NCI-H2196 (cell line): ENCODE results near the gene MYADML2.
A peak's percentile ranks its signal among the peaks of the same experiment; 100 is the strongest.

Experiments
- DNase-seq: peaks from one replicate; lab custom pipeline; 2025; ENCODE audit not compliant: unreplicated experiment; lab: John Stamatoyannopoulos, UW

Gene MYADML2

DNA sequence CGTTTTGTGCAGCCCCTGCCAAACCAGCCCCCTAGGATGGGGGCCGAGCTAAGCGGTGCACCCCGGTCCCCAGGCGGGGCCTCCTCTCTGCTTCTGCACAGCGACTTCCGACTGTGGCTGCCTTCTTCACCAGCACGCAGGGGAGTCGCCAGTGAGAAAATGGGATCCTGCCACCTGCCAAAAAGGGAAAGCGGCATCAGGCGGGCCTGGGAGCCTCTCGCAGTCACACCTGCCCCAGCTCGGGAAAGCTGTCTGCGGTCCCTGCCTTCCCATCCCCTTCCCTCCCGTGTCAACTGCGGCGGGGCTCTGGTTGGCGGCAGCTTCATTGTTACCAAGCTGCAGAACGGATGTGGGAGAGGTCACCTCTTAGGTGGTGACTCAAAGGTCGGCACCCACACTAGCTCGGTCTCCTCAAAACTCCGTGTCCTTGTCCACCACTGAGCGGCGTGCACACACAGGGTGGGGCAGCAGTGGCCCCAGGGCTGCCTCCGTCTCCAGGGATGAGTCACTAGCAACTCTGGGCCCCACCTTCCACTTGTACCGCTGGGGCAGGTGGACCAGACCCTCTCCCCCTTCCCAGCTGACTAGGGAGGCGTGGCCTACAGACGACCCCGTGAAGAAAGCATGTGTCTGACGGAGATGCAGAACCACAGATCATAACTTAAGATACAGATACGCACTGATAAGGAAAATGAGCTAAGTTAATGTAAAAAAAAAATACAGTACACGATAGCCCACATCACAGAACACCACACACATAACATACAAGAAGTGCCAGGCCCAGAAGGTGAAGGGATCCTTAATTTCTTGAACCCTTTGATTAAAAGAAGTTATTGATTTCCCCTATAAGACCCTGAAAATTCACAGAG is 34.4 kb downstream of the MYADML2 start:
- DNase-seq, result no peak

GRCh38 chr17:81911969-81912368 is 35.1 kb downstream of the MYADML2 start:
- DNase-seq, result no peak

DNA sequence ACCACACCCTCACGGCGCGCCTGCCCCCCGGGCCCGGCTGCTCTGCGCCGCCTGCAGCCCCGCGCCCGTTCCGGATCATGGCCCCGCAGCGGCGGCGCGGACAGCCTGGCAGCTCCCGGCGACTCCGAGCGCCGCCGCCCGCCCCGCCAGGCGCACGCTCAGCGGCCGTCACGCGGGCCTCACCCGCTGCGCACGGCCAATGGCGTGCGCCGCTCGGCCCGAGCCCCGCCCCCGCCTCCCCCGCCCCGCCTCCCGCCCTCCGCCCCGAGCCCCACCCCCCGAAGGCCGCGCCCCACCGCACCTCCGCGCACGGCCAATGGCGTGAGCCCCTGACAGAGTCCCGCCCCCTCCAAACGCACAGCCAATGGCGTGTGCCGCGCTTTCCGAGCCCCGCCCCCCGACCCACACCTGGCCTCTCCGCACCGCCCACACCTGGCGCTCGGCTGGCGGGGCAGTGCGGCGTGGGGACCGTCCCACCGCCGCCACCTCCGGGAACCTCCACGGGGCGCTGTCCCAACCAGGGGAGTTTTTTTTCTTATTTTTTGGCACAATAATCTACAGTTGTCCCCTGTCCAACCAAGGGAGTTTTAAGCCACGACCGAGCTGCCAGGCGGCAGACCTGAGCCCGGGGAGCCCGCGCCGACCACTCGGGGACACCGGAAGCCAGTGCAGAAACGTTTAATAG is 35.6 kb downstream of the MYADML2 start, which contains the start of gene PCYT2:
Gene PCYT2, minus strand, starts transcription at position 123 of the 685 bp plus-strand sequence. Its CDS starts 44 bp downstream, at position 79.
- peak; percentile 98 for DNase-seq

DNA sequence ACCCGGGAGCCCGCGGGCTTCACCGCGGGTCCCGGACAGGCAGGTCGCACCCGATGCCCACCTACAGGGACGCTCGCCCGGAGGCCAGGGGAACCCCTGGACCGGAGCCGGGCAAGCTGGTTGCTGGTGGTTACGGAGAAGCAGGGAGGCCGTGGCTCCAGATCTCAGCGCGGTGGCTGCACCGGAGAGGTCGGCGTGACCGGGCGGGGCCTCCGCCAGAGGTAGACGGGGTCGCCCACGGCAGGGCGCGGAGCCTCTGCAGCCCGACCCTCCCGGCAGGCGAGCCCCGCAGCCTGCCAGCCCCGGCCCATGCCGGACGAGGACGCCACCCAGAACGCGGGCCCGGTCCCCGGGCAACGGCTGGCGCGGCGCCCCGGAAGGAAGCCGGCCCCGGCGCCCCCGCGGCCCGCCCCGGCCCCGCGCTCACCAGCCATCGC is 36.2 kb downstream of the MYADML2 start:
- no peak for DNase-seq

DNA sequence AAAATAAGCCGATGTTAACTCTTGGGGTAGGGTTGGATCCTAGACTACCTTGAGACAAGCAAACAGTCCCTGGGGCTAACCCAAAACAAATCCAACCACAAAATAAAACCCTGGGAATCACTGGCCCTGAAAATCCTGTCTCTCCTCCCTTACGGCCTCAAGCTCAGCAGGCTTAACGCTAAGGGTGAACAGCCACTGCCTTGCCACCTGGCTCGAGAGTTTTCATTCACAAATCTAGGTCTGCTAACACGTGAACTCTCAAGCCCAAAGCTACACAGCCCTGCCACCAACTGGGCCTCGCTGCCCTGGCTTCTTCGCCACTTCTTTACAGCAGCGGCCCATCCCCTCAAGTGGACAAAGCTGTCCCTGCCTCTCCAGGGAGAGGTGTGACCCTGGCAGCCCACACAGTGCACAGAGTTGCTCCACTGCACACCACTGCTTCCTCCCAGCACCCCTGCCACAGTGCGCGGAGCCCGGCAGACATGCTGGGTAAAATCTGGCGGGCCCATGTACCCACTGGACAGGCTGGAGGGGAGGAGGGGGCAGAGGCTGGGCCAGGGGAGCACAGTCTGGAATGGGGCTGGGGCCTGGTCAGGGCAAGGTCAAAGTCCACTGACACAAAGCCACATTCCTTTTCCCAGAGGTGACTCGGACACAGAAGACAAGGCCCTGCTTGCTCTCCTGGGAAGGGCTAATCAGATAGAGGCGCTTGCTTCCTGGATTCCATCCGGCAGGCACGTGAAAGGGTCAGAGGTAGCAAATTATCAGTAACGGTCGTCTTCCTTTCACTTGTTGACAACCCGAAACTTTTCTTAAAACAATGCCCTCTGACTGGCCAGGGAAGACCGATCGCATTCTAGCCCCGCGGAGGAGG is 36.8 kb downstream of the MYADML2 start:
- no peak for DNase-seq

GRCh38 chr17:81909231-81909630 is 37.8 kb downstream of the MYADML2 start:
- no peak for DNase-seq

- DNase-seq, result no peak
Observed at GRCh38 chr17:81908793-81909192, 38.2 kb downstream of the MYADML2 start.

- DNase-seq, result no peak
Observed at GRCh38 chr17:81907219-81908145, 39.6 kb downstream of the MYADML2 start.

DNA sequence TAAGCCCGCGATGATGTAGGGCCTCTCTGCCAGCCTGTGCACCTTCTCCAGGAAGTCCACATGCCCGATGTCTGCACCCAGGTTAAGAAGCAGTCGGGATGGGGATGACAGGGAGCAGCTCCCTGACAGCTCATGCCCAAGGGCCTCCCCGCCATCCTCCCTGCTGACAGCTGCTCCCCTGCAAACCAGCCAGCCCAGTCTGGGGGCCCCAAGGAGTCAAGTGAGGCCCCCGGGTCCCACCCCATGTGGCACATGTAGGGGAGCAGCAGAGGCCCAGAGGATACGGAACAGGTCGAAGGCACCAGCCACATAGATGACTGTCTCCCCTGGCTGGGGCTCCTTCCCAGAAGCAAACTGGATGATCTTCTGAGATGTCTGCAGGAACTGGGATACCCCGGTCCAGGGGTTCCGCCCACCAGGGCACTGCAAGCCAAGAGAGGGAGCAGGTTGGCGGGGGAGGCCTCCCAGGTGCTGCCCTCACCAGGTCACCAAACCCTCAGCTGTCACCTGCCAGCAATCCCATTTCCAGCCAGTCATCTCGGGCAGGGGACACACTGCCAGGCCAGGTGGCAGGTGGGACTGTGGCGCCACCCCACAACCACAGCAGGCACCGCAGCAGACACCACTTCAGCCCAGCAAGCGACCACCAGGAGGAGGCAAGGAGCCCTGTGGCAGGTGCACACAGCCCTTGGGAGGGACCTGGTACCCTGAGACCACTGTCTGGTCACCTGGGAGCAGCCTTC is 40.4 kb downstream of the MYADML2 start:
- DNase-seq, result peak; percentile 26

- DNase-seq, result no peak
Observed at GRCh38 chr17:81905993-81906392, 41.0 kb downstream of the MYADML2 start.

- no peak for DNase-seq
Observed at GRCh38 chr17:81905424-81905875, 41.6 kb downstream of the MYADML2 start.

DNA sequence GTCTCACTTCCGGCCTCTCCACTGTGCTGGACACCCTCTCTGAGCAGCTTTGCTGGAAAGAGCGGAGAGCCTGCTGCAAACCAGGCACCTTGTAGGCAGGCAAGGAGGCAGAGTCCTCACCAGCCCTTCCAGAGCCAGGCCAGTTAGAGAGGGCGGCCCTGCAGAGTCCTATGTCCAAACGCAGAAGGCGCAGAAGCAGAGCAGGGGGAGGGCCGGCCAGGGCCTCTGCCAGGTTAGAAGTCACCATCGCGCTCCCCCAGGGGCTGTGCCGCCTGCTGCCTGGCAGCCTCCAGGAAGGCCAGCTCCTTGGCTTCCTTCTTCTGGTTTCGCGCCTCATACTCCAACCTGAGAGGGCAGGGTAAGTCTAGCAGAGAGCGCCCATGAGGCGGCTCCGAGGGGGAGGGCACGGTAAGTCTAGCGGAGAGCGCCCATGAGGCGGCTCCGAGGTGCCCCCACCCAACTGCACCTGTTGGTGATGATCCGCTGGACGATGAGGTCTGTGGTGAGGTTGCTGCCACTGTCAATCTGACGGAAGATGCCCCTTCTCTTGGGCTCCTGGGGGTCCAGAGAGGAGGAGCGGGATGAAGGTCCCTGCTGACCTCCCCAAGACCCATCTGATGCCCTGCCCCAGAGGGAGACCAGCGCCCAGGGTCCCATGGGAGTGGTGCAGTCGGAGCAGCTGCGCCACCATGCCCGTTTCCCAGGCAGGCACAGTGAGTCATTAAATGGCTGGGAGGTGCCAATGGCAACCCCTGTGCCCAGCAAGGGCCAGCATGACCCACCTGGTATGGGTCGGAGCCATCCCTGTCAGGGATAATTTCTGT is 42.2 kb downstream of the MYADML2 start:
- DNase-seq, result no peak

- DNase-seq, result no peak
Observed at GRCh38 chr17:81903896-81904599, 43.0 kb downstream of the MYADML2 start.

DNA sequence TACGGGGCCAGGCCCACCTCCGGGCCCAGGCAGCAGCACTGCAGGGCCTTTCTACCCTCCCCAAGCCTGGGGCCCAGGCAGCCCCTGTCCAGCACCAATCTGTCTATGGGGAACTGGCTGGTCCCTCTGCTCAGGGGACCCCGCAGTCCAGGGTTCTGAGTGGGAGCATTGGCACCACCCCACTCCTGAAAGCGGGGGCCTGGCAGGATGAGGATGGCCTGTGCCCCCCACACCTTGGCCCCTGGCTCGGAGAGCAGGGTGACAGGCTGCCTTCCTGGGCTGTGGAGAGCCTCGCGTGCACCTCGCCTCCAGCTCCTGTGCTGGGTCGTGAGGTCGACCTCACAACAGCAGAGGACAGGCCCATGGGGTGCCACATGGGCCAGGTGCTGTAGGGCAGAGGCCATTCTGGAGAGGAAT is 43.6 kb downstream of the MYADML2 start:
- DNase-seq, result no peak

DNA sequence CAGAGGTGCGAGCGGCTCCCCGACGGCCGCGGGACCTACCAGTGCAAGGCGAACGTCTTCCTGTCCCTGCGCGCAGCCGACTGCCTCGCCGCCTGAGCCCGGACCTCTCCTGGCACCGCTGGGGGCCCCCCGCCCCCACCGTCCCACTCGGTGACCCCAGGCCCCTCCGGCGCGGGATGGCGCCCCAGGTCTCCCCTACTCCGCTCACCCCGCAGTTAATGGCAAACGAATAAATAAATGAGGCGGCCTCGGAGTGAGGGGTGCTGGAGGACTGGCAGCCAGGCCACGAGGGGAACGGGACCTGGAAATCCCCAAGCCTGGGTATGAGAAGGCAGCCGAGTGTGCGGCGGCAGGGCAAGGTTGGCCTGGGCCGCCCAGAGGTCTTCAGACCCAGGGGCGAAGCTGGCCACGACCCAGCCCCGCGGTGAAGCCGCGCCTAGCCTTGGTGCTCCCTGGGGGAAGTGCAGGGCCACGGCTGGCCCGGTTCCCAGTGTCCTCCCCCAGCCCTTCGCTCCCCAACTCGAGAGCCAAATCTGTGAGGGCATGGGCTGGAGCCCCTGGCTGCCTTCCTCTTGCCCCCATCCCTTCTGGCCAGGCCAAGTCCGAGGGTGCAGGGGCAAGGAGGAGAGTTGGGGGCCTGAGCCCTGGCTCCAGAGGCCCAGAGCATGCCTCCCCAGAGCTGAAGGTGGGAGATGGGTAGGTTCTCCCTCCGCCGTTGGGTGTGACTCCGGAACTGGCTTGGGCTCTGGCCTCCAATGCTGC is 44.2 kb downstream of the MYADML2 start:
- DNase-seq, result no peak

- no peak for DNase-seq
Observed at GRCh38 chr17:81902023-81902652, 44.9 kb downstream of the MYADML2 start, which contains the start of gene NPB. Gene NPB, plus strand, starts transcription at chr17:81902238. Its CDS starts 40 bp downstream, at chr17:81902278.
